ENCODE data around the gene MCOLN2.
"Not testable (repeated sequence)": the region's sequence is repeated elsewhere in the genome, so short reads cannot be mapped to it uniquely, and the experiment has no call there.

Gene MCOLN2

GRCh38 chr1:85019994-85020393 is 23.1 kb upstream of the MCOLN2 start:
- H3K27me3 ChIP-seq (replicated peaks; ENCODE audit: control insufficient read depth, insufficient read depth, low read length, poor library complexity, severe bottlenecking): no peaks in the 10 kb centered on the region
- no peaks in the 10 kb centered on the region for H3K9me3 ChIP-seq (ENCODE audit: control insufficient read depth, low read length)
- H3K4me3 ChIP-seq (ENCODE audit: insufficient read depth, low read depth, low read length, poor library complexity, severe bottlenecking): no peak overlapping the region
- no peaks in the 10 kb centered on the region for H3K4me1 ChIP-seq (ENCODE audit: control insufficient read depth, insufficient read depth, low read length, poor library complexity, severe bottlenecking)
- H3K27ac ChIP-seq (ENCODE audit: insufficient read depth, low read length, poor library complexity, severe bottlenecking): no peak overlapping the region
- H3K36me3 ChIP-seq (ENCODE audit: control insufficient read depth, insufficient read depth, low read length): no peaks in the 10 kb centered on the region
- no peak for DNase-seq

GRCh38 chr1:85015826-85016225 is 18.9 kb upstream of the MCOLN2 start:
- no peaks in the 10 kb centered on the region for H3K36me3 ChIP-seq (ENCODE audit: control insufficient read depth, insufficient read depth, low read length)
- no peak overlapping the region for H3K27ac ChIP-seq (ENCODE audit: insufficient read depth, low read length, poor library complexity, severe bottlenecking)
- no peak for DNase-seq
- H3K4me1 ChIP-seq (ENCODE audit: control insufficient read depth, insufficient read depth, low read length, poor library complexity, severe bottlenecking): no peaks in the 10 kb centered on the region
- no peaks in the 10 kb centered on the region for H3K27me3 ChIP-seq (replicated peaks; ENCODE audit: control insufficient read depth, insufficient read depth, low read length, poor library complexity, severe bottlenecking)
- H3K4me3 ChIP-seq (ENCODE audit: insufficient read depth, low read depth, low read length, poor library complexity, severe bottlenecking): no peak overlapping the region
- H3K9me3 ChIP-seq (ENCODE audit: control insufficient read depth, low read length): no peaks in the 10 kb centered on the region

GRCh38 chr1:85005641-85006040 is 8.7 kb upstream of the MCOLN2 start:
- H3K27me3 ChIP-seq (replicated peaks; ENCODE audit: control insufficient read depth, insufficient read depth, low read length, poor library complexity, severe bottlenecking); H3K36me3 ChIP-seq (ENCODE audit: control insufficient read depth, insufficient read depth, low read length); H3K27ac ChIP-seq (ENCODE audit: insufficient read depth, low read length, poor library complexity, severe bottlenecking); H3K4me3 ChIP-seq (ENCODE audit: insufficient read depth, low read depth, low read length, poor library complexity, severe bottlenecking); H3K4me1 ChIP-seq (ENCODE audit: control insufficient read depth, insufficient read depth, low read length, poor library complexity, severe bottlenecking); DNase-seq; H3K9me3 ChIP-seq (ENCODE audit: control insufficient read depth, low read length): not testable (repeated sequence)

GRCh38 chr1:85001742-85002141 is 4.8 kb upstream of the MCOLN2 start:
- Histone ChIP-seq H3K27me3 (replicated peaks; ENCODE audit: control insufficient read depth, insufficient read depth, low read length, poor library complexity, severe bottlenecking) (peaks cover 8% of the 10 kb centered on the region), H3K36me3 (ENCODE audit: control insufficient read depth, insufficient read depth, low read length) (no peaks in the 10 kb centered on the region), H3K4me1 (ENCODE audit: control insufficient read depth, insufficient read depth, low read length, poor library complexity, severe bottlenecking) (peaks cover 8% of the 10 kb centered on the region), H3K4me3 (ENCODE audit: insufficient read depth, low read depth, low read length, poor library complexity, severe bottlenecking) (no peak overlapping the region), H3K27ac (ENCODE audit: insufficient read depth, low read length, poor library complexity, severe bottlenecking) (no peak overlapping the region), H3K9me3 (ENCODE audit: control insufficient read depth, low read length) (peaks cover 5% of the 10 kb centered on the region)
- no peak for DNase-seq

GRCh38 chr1:84998642-84999280 is 1.8 kb upstream of the MCOLN2 start:
- peak overlapping the region; percentile 68 for H3K4me3 ChIP-seq (ENCODE audit: insufficient read depth, low read depth, low read length, poor library complexity, severe bottlenecking)
- H3K9me3 ChIP-seq (ENCODE audit: control insufficient read depth, low read length): no peaks in the 10 kb centered on the region
- peaks cover 8% of the 10 kb centered on the region for H3K4me1 ChIP-seq (ENCODE audit: control insufficient read depth, insufficient read depth, low read length, poor library complexity, severe bottlenecking)
- H3K36me3 ChIP-seq (ENCODE audit: control insufficient read depth, insufficient read depth, low read length): no peaks in the 10 kb centered on the region
- H3K27me3 ChIP-seq (replicated peaks; ENCODE audit: control insufficient read depth, insufficient read depth, low read length, poor library complexity, severe bottlenecking): peaks cover 12% of the 10 kb centered on the region
- DNase-seq: peak in 1 of 3 donors; percentile 46
- H3K27ac ChIP-seq (ENCODE audit: insufficient read depth, low read length, poor library complexity, severe bottlenecking): no peak overlapping the region

- Histone ChIP-seq H3K27ac (ENCODE audit: insufficient read depth, low read length, poor library complexity, severe bottlenecking) (no peak overlapping the region), H3K9me3 (ENCODE audit: control insufficient read depth, low read length) (no peaks in the 10 kb centered on the region), H3K4me1 (ENCODE audit: control insufficient read depth, insufficient read depth, low read length, poor library complexity, severe bottlenecking) (peaks cover 8% of the 10 kb centered on the region), H3K27me3 (replicated peaks; ENCODE audit: control insufficient read depth, insufficient read depth, low read length, poor library complexity, severe bottlenecking) (peaks cover 12% of the 10 kb centered on the region), H3K4me3 (ENCODE audit: insufficient read depth, low read depth, low read length, poor library complexity, severe bottlenecking) (peak overlapping the region; percentile 68), H3K36me3 (ENCODE audit: control insufficient read depth, insufficient read depth, low read length) (no peaks in the 10 kb centered on the region)
- no peak for DNase-seq
Observed at GRCh38 chr1:84997667-84998600, 1.0 kb upstream of the MCOLN2 start.

- Histone ChIP-seq H3K27ac (ENCODE audit: insufficient read depth, low read length, poor library complexity, severe bottlenecking) (no peak overlapping the region), H3K4me1 (ENCODE audit: control insufficient read depth, insufficient read depth, low read length, poor library complexity, severe bottlenecking) (peaks cover 8% of the 10 kb centered on the region), H3K4me3 (ENCODE audit: insufficient read depth, low read depth, low read length, poor library complexity, severe bottlenecking) (peak overlapping the region; percentile 14)
Observed at GRCh38 chr1:84995484-84996334, 1.2 kb downstream of the MCOLN2 start.

GRCh38 chr1:84991097-84991920 is 5.6 kb downstream of the MCOLN2 start:
- H3K27ac ChIP-seq (ENCODE audit: insufficient read depth, low read length, poor library complexity, severe bottlenecking): no peak overlapping the region
- H3K4me3 ChIP-seq (ENCODE audit: insufficient read depth, low read depth, low read length, poor library complexity, severe bottlenecking): no peak overlapping the region
- no peaks in the 10 kb centered on the region for H3K36me3 ChIP-seq (ENCODE audit: control insufficient read depth, insufficient read depth, low read length)
- H3K27me3 ChIP-seq (replicated peaks; ENCODE audit: control insufficient read depth, insufficient read depth, low read length, poor library complexity, severe bottlenecking): peaks cover 7% of the 10 kb centered on the region
- no peak for DNase-seq
- H3K9me3 ChIP-seq (ENCODE audit: control insufficient read depth, low read length): no peaks in the 10 kb centered on the region
- no peaks in the 10 kb centered on the region for H3K4me1 ChIP-seq (ENCODE audit: control insufficient read depth, insufficient read depth, low read length, poor library complexity, severe bottlenecking)

More at GRCh38 chr1:84995484-84996334, 1.2 kb downstream of the MCOLN2 start:
- DNase-seq: no peak
- Histone ChIP-seq H3K36me3 (ENCODE audit: control insufficient read depth, insufficient read depth, low read length) (no peaks in the 10 kb centered on the region), H3K9me3 (ENCODE audit: control insufficient read depth, low read length) (no peaks in the 10 kb centered on the region), H3K27me3 (replicated peaks; ENCODE audit: control insufficient read depth, insufficient read depth, low read length, poor library complexity, severe bottlenecking) (peaks cover 12% of the 10 kb centered on the region)

GRCh38 chr1:84988588-84988987 is 8.3 kb downstream of the MCOLN2 start:
- no peaks in the 10 kb centered on the region for H3K9me3 ChIP-seq (ENCODE audit: control insufficient read depth, low read length)
- peaks cover 3% of the 10 kb centered on the region for H3K27me3 ChIP-seq (replicated peaks; ENCODE audit: control insufficient read depth, insufficient read depth, low read length, poor library complexity, severe bottlenecking)
- no peak for DNase-seq
- H3K36me3 ChIP-seq (ENCODE audit: control insufficient read depth, insufficient read depth, low read length): no peaks in the 10 kb centered on the region
- no peak overlapping the region for H3K27ac ChIP-seq (ENCODE audit: insufficient read depth, low read length, poor library complexity, severe bottlenecking)
- H3K4me3 ChIP-seq (ENCODE audit: insufficient read depth, low read depth, low read length, poor library complexity, severe bottlenecking): no peak overlapping the region
- H3K4me1 ChIP-seq (ENCODE audit: control insufficient read depth, insufficient read depth, low read length, poor library complexity, severe bottlenecking): no peaks in the 10 kb centered on the region
